NCI-H748 (cell line): ENCODE measurements around the gene EIF3CL.
"Not testable (repeated sequence)": the region's sequence is repeated elsewhere in the genome, so short reads cannot be mapped to it uniquely, and the experiment has no call there.

Experiments
- DNase-seq: peaks from one replicate; lab custom pipeline; 2025; ENCODE audit not compliant: unreplicated experiment; lab: John Stamatoyannopoulos, UW

EIF3CL gene, protein sequence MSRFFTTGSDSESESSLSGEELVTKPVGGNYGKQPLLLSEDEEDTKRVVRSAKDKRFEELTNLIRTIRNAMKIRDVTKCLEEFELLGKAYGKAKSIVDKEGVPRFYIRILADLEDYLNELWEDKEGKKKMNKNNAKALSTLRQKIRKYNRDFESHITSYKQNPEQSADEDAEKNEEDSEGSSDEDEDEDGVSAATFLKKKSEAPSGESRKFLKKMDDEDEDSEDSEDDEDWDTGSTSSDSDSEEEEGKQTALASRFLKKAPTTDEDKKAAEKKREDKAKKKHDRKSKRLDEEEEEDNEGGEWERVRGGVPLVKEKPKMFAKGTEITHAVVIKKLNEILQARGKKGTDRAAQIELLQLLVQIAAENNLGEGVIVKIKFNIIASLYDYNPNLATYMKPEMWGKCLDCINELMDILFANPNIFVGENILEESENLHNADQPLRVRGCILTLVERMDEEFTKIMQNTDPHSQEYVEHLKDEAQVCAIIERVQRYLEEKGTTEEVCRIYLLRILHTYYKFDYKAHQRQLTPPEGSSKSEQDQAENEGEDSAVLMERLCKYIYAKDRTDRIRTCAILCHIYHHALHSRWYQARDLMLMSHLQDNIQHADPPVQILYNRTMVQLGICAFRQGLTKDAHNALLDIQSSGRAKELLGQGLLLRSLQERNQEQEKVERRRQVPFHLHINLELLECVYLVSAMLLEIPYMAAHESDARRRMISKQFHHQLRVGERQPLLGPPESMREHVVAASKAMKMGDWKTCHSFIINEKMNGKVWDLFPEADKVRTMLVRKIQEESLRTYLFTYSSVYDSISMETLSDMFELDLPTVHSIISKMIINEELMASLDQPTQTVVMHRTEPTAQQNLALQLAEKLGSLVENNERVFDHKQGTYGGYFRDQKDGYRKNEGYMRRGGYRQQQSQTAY

GRCh38 chr16:28403220-28404072 is at the start of gene EIF3CL:
Gene EIF3CL, minus strand, starts transcription at chr16:28403841. Its CDS starts 223 bp downstream, at chr16:28403618.
- not testable (repeated sequence) for DNase-seq

- not testable (repeated sequence) for DNase-seq
Measured at GRCh38 chr16:28447081-28447480, 43.4 kb upstream of the EIF3CL start.

DNA sequence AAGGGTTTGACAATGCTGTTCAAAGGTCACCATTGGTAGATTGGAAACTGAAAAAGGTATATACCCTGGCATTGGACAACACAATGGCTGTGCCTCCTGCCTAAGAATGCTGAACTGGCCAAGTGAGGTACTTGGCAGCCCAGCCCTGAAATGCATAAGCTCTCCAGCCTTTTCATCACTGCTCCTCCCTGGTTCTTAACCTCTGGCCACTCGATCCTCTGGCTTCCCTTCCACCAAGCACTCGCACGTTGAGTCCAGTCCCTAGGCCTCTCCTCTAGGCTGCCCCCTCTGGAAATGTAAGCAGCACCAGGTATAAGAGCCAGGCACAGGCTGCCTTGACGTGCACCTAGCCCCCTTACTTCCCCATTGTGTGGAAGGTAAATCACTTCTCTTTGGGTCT is 42.7 kb upstream of the EIF3CL start:
- not testable (repeated sequence) for DNase-seq

GRCh38 chr16:28443943-28444342 is 40.3 kb upstream of the EIF3CL start:
- not testable (repeated sequence) for DNase-seq

- DNase-seq, result not testable (repeated sequence)
Measured at GRCh38 chr16:28438899-28439298, 35.3 kb upstream of the EIF3CL start.

GRCh38 chr16:28435340-28435739 is 31.7 kb upstream of the EIF3CL start:
- DNase-seq, result not testable (repeated sequence)

GRCh38 chr16:28426060-28426680 is 22.5 kb upstream of the EIF3CL start:
- DNase-seq, result not testable (repeated sequence)

DNA sequence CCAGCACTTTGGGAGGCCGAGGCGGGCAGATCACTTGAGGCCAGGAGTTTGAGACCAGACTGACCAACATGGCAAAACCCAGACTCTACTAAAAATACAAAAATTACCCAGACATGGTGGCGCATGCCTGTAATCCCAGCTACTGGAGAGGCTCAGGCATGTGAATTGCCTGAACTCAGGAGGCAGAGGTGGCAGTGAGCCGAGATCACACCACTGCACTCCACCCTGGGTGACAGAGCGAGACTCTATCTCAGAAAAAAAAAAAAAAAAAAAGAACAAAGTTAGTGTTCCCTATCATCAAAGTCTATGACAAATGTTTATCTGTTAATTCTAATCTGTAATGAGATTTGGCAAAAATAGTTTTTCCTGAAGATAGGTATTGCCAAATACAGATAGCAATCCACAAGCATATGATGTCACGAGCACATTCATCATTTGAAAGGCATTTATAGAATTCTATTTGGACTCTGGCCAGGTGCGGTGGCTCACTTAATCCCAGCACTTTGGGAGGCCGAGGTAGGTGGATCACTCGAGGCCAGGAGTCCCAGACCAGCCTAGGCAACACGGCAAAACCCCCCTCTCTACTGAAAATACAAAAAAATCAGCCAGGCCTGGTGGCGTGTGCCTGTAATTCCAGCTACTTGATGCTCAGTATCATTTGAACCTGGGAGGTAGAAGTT is 17.6 kb upstream of the EIF3CL start:
- DNase-seq, result not testable (repeated sequence)

GRCh38 chr16:28417033-28417432 is 13.4 kb upstream of the EIF3CL start:
- DNase-seq, result not testable (repeated sequence)

- DNase-seq, result not testable (repeated sequence)
Measured at GRCh38 chr16:28414530-28414929, 10.9 kb upstream of the EIF3CL start.

DNA sequence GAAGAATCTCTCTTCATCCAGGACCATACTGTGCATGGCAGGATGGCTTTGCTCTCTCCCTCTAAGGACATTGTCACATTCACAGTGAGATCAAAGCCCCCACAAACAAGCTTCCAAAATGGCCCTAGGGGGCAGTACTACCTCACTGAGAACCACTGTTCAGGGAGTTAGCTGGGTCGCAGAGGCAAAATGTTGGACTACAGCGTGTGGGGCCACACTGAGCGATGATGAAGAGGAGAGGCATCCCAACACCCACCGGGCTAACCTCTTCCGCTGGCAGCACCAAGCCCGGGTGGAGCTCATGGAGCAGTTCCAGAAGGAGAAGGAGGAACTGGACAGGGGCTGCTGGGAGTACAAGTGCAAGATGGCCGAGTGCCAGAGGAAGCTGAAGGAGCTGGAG is 9.9 kb upstream of the EIF3CL start:
- DNase-seq, result not testable (repeated sequence)

GRCh38 chr16:28392054-28392453 is 11.6 kb downstream of the EIF3CL start:
- not testable (repeated sequence) for DNase-seq

- not testable (repeated sequence) for DNase-seq
Measured at GRCh38 chr16:28382177-28382867, 21.3 kb downstream of the EIF3CL start.

DNA sequence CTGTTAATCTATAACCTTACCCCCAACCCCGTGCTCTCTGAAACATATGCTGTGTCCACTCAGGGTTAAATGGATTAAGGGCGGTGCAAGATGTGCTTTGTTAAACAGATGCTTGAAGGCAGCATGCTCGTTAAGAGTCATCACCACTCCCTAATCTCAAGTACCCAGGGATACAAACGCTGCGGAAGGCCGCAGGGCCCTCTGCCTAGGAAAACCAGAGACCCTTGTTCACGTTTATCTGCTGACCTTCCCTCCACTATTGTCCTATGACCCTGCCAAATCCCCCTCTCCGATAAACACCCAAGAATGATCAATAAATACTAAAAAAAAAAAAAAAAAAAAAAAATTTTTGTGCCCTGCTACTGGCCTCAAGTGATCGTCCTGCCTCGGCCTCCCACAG is 25.8 kb downstream of the EIF3CL start:
- not testable (repeated sequence) for DNase-seq

- DNase-seq, result not testable (repeated sequence)
Measured at GRCh38 chr16:28377108-28377625, 26.5 kb downstream of the EIF3CL start.

GRCh38 chr16:28375115-28375514 is 28.5 kb downstream of the EIF3CL start:
- not testable (repeated sequence) for DNase-seq

GRCh38 chr16:28374281-28374680 is 29.4 kb downstream of the EIF3CL start:
- not testable (repeated sequence) for DNase-seq

DNA sequence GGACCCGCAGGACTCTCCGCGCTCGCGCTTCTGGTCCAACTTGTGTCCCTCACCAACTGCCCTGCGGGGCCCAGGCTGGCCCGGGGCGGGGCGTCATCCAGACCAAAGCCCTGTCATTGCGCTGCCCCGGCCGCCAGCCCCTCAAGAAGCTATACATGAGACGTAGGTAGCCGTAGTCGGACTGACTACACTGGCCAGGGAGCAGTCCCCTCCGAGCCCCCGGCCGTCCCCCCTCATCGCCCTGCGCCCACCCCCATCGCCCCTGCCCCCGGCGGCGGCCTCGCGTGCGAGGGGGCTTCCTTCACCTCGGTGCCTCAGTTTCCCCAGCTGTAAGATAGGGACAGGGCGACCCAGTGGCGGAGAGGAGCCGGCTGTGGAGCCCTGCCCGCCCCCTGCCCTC is 35.7 kb downstream of the EIF3CL start:
- DNase-seq, result not testable (repeated sequence)
